ENCODE results near the gene C1QTNF5. TPM values are rescaled to one million over a fixed set of nuclear protein-coding genes. Genes with fewer than 3 reads are reported as not detected.

C1QTNF5 gene
- total RNA-seq, 1 experiment from 2014 or later = not detected

GRCh38 chr11:119362741-119363080 is 22.0 kb upstream of the C1QTNF5 start:
- no peak overlapping the region for H3K27ac ChIP-seq (ENCODE audit: low read length)
- peaks cover 3% of the 10 kb centered on the region; the same call in 1 of the 2 replicates for H3K27me3 ChIP-seq (ENCODE audit: control insufficient read depth, insufficient read depth, low read length)
- BruUV-seq (replicated peaks) = no TSS peak
- H3K9me3 ChIP-seq (ENCODE audit: control insufficient read depth, insufficient read depth, low read depth, low read length) = no peaks in the 10 kb centered on the region
- peaks cover 28% of the 10 kb centered on the region for H3K4me1 ChIP-seq (ENCODE audit: control insufficient read depth, insufficient read depth, low read length)
- in situ Hi-C loops (cut with HindIII; ENCODE audit: low pct_unique_long_range_greater_than_20kb, low sequenced_read_pairs) (no loop called here), intact Hi-C loops (cut with micrococcal nuclease; ENCODE audit: unreplicated experiment) (no loop called here)
- no peak for DNase-seq (ENCODE audit: low read depth, low spot score)
- POLR2A ChIA-PET = interaction anchor here (0.6 kb wide), 1 partner anchor 344 kb away, joined by 3 read pairs; the partner anchor contains the start of gene TRAPPC4
- 0 out of 2 replicates have a peak, but pooled peaks have one; percentile 30 for ATAC-seq
- TF ChIP-seq POLR2AphosphoS5 (IDR thresholded peaks at IDR 0.05; ENCODE audit: low read depth, low read length) (no peak), SIN3A (IDR thresholded peaks at IDR 0.05; ENCODE audit: borderline replicate concordance, insufficient read depth, low read depth, low read length) (no peak), REST (IDR thresholded peaks at IDR 0.05; ENCODE audit: insufficient read depth in 1 of 2, low read depth in 2 of 2, low read length in 1 of 2) (no peak), TCF7L2 (IDR thresholded peaks at IDR 0.05; ENCODE audit: low read depth, low read length) (no peak), CTCF (IDR thresholded peaks at IDR 0.05) (no peak)
- no peak overlapping the region for H3K4me3 ChIP-seq (ENCODE audit: low read depth in 2 of 2, low read length in 2 of 2)
- H3K36me3 ChIP-seq (ENCODE audit: control insufficient read depth, insufficient read depth, low read length) = no peaks in the 10 kb centered on the region
- CTCF ChIA-PET = interaction anchor here (0.9 to 1.8 kb wide), 2 partner anchors 23 to 25 kb away, joined by 3 to 4 read pairs; no protein-coding TSS in a partner anchor

GRCh38 chr11:119361941-119362725 is 21.4 kb upstream of the C1QTNF5 start:
- Histone ChIP-seq H3K27ac (ENCODE audit: low read length) (no peak overlapping the region), H3K9me3 (ENCODE audit: control insufficient read depth, insufficient read depth, low read depth, low read length) (no peaks in the 10 kb centered on the region), H3K36me3 (ENCODE audit: control insufficient read depth, insufficient read depth, low read length) (no peaks in the 10 kb centered on the region), H3K4me1 (ENCODE audit: control insufficient read depth, insufficient read depth, low read length) (peaks cover 28% of the 10 kb centered on the region), H3K27me3 (ENCODE audit: control insufficient read depth, insufficient read depth, low read length) (peaks cover 3% of the 10 kb centered on the region; the same call in 1 of the 2 replicates), H3K4me3 (ENCODE audit: low read depth in 2 of 2, low read length in 2 of 2) (no peak overlapping the region)
- in situ Hi-C loops (cut with HindIII; ENCODE audit: low pct_unique_long_range_greater_than_20kb, low sequenced_read_pairs) (no loop called here), intact Hi-C loops (cut with micrococcal nuclease; ENCODE audit: unreplicated experiment) (no loop called here)
- DNase-seq (ENCODE audit: low read depth, low spot score) (no peak), ATAC-seq (no peak)
- no TSS peak for BruUV-seq (replicated peaks)
- TF ChIP-seq TCF7L2 (IDR thresholded peaks at IDR 0.05; ENCODE audit: low read depth, low read length) (no peak), SIN3A (IDR thresholded peaks at IDR 0.05; ENCODE audit: borderline replicate concordance, insufficient read depth, low read depth, low read length) (no peak), REST (IDR thresholded peaks at IDR 0.05; ENCODE audit: insufficient read depth in 1 of 2, low read depth in 2 of 2, low read length in 1 of 2) (no peak), POLR2AphosphoS5 (IDR thresholded peaks at IDR 0.05; ENCODE audit: low read depth, low read length) (no peak)
- CTCF ChIA-PET = interaction anchor here (0.8 to 1.8 kb wide), 5 partner anchors 14 to 113 kb away, joined by 3 to 7 read pairs (median 3); no protein-coding TSS in a partner anchor
- POLR2A ChIA-PET = interaction anchor here (0.5 to 0.6 kb wide), 2 partner anchors 343 to 665 kb away, joined by 3 to 8 read pairs; partner anchors contain the start of gene TRAPPC4
